Ovary (tissue), 9 donors: Measurements from ENCODE around the gene PFKL. TPM values are rescaled to one million over a fixed set of nuclear protein-coding genes. Genes with fewer than 3 reads are reported as not detected.

Source experiments
- DNase-seq, 5 donors: peaks; one replicate each; pipeline ENCODE4 v3.0.0-alpha.2; 2019 to 2020
- H3K27ac ChIP-seq, 2 donors: fragments of 200-600 bp; one replicate each; pipeline versions ENCODE4 v1.5.1 to v1.8.0; 2019 to 2022
- H3K27me3 ChIP-seq: fragments of 200-600 bp; one replicate; pipeline ENCODE4 v1.8.0; 2022
- H3K36me3 ChIP-seq: fragments of 200-600 bp; sonication (generic); one replicate; pipeline ENCODE4 v1.5.1; 2019
- H3K4me1 ChIP-seq: one replicate; pipeline ENCODE4 v1.8.1; 2013; ENCODE audit warnings: mild to moderate bottlenecking, moderate library complexity; ENCODE audit not compliant: insufficient read depth
- H3K4me3 ChIP-seq: fragments of 200-600 bp; sonication (generic); one replicate; pipeline ENCODE4 v1.5.1; 2017
- H3K9me3 ChIP-seq, 2 donors: fragments of 200-600 bp in 1 of 2; sonication (generic) in 1 of 2; one replicate each; pipeline versions ENCODE4 v1.5.1 to v1.8.1; 2013 to 2019; ENCODE audit warnings: mild to moderate bottlenecking in 1 of 2, moderate library complexity in 1 of 2
- CTCF ChIP-seq, 3 donors: fragments of 450-650 bp in 2 of 3; fragments of 200-600 bp in 1 of 3; IDR thresholded peaks; one replicate each; pipeline versions ENCODE4 v1.5.1 to v1.8.0; 2016 to 2022; ENCODE audit warnings: antibody characterized with exemption in 3 of 3, mild to moderate bottlenecking in 1 of 3
- EP300 ChIP-seq: sonication (generic); formaldehyde crosslinking; IDR thresholded peaks from one replicate; pipeline ENCODE4 v1.6.1; 2017; ENCODE audit warnings: antibody characterized with exemption
- POLR2A ChIP-seq: fragments of 450-650 bp; IDR thresholded peaks from one replicate; pipeline ENCODE4 v1.6.1; 2017; ENCODE audit warnings: antibody characterized with exemption, mild to moderate bottlenecking, moderate library complexity
- WGBS, 3 donors: extraction: QIAGEN DNeasy Blood & Tissue Kit in 1 of 3; methylation state at CpG; one replicate each; pipeline versions ENCODE4 v1.1.5 to v1.1.7; 2013 to 2017; 5-methylcytosine and 5-hydroxymethylcytosine counted together
- intact Hi-C, 4 donors: fragments of 100-400 bp; cut with DNase I; formaldehyde crosslinking; loops; one replicate each; pipeline versions ENCODE4 v1.11.0 to v1.15.1; 2022 to 2023
- polyA plus RNA-seq, 2 donors: library from polyadenylated mRNA; stranded (reverse); fragments of 200-250 nt in 1 of 2; fragments of 350-450 nt in 1 of 2; fragmentation: Illumina TruSeq in 1 of 2; extraction: RNeasy Lipid Tissue Mini Kit (QIAGEN cat#74804) in 1 of 2; gene quantifications; one replicate each; pipeline ENCODE4 v1.2.3, GENCODE V29; 2013 to 2014
- total RNA-seq, 7 donors: library from RNA; depleted of rRNA in 2 of 7; stranded (reverse); fragments of >200 nt in 2 of 7; fragmentation: NEBNext Ultra II Directional in 3 of 7; extraction: Animal tissue kit (Norgen Biotek cat#: 25700) in 3 of 7; gene quantifications; one replicate each; pipeline versions ENCODE4 v1.1.0 to v1.2.4, GENCODE V29; 2016 to 2023
- donor health status: DM: no; HTN: no; CAD: no; lungs with moderate emphysema.
- donor health status: DM: no; HTN: no; CAD: no.
- donor health status: Bipolar disorder and iron deficiency.
- donor health status: DM: yes; HTN: yes; CAD: no.
- donor health status: DM: no; HTN: no; CAD: no.
- donor health status: DM: yes; HTN: yes; CAD: no.

Gene PFKL
- total and polyA plus RNA-seq, 9 donors: 12.6 to 104 (median 81.8) TPM

DNA sequence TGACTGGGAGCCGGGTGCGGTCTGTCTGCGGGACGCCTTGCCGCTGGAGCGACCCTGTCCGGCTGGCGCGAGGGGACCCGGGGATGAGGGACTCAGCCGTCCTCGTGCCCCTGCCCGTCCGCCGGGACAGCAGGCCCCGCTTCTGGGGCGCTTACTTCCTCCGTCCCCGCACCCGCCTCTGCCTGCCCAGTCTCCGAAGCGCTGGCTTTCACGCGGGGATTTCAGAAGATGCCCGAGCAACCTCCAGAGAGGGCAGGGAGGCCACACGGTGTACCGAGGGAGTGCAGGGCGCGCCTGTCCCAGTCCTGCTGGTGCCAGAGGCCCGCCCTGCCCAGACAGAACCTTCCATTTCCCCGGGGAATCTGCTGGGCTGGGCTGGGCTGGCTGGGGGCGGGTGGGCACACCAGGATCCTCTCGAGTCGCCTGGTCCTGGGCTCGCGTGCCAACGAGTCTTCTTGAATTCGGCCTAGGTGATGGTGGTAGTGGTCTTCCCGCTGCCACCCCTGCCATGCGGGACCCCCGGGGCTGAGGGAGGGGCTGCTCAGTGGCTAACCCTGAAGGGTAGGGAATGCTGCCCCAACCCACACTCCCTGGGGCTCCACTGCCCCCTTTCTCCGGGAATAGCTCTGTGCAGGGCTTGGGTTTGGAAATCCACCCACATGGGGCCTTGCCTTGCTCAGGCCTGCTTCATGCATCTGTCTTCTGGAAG lies 51.1 kb downstream of the PFKL start:
- Histone ChIP-seq H3K27me3 (no peaks in the 10 kb centered on the region), H3K36me3 (no peaks in the 10 kb centered on the region), H3K27ac (no peak overlapping the region), H3K9me3 (no peaks in the 10 kb centered on the region), H3K4me3 (no peak overlapping the region), H3K4me1 (no peaks in the 10 kb centered on the region)
- TF ChIP-seq CTCF (IDR thresholded peaks at IDR 0.05) (no peak), POLR2A (no peak), EP300 (no peak)
- intact Hi-C loops: loop anchor here in 1 of 4 donors (10.0 kb wide), 1 partner anchor 114 kb away; no protein-coding TSS in a partner anchor
- no peak for DNase-seq
- 17 to 32% (median 23%) methylated on average over 19 to 42 of the region's 42 CpGs for WGBS, 3 donors

DNA sequence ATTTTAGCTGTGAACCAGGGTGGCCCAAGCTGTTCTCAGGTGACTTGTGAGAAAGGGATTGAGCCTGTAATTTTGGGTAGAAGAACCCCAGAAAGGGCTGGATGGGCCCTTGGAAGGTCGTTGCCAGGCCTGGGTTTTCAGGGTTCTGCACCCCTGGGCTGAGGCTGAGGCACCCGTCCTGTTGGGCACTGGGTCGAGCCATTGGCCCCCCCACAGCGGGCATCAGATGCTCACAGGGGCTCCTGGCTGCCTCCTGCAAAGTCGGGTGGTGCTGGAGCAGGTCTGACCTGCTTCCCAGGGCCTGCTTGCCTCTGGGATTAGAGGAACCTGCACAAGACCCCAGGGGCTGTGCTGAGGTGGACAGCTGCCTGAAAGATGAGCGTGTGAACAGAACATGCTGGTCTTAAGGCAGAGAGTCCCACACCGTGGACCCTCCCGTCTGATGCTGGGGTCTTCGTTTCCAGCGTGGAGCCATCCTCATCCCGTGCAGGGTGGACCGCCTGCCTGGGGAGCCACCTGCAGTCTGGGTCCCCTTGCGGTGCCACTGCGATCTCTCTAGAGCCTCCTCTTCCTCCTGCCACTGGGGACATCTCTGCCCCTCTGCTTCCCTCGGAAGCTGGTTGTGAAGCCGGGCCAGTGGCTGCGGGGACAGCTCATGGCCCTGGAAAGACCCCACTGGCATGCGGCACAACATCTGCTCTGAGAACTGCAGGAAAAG lies 51.8 kb downstream of the PFKL start:
- no peak for DNase-seq
- no peak overlapping the region for H3K27ac ChIP-seq

GRCh38 chr21:44352253-44352860 lies 52.5 kb downstream of the PFKL start:
- no peaks in the 10 kb centered on the region for H3K4me1 ChIP-seq
- no peak overlapping the region for H3K4me3 ChIP-seq
- intact Hi-C loops: loop anchor here in 1 of 4 donors (10.0 kb wide), 1 partner anchor 112 kb away; no protein-coding TSS in a partner anchor
- WGBS, 3 donors: 69 to 76% (median 73%) methylated on average over 17 of the region's 17 CpGs
- DNase-seq: no peak
- H3K27ac ChIP-seq: no peak overlapping the region
- no peaks in the 10 kb centered on the region for H3K36me3 ChIP-seq
- H3K27me3 ChIP-seq: no peaks in the 10 kb centered on the region
- TF ChIP-seq CTCF (IDR thresholded peaks at IDR 0.05): no peak
- no peak for TF ChIP-seq EP300
- no peak for TF ChIP-seq POLR2A
- no peaks in the 10 kb centered on the region for H3K9me3 ChIP-seq

More for the DNA sequence above, 51.8 kb downstream of the PFKL start:
- no peaks in the 10 kb centered on the region for H3K4me1 ChIP-seq
- H3K4me3 ChIP-seq: no peak overlapping the region
- intact Hi-C loops: loop anchor here in 1 of 4 donors (10.0 kb wide), 1 partner anchor 113 kb away; no protein-coding TSS in a partner anchor
- TF ChIP-seq EP300 (no peak), POLR2A (no peak), CTCF (IDR thresholded peaks at IDR 0.05) (no peak)
- no peaks in the 10 kb centered on the region for H3K36me3 ChIP-seq
- 82 to 83% (median 83%) methylated on average over 18 of the region's 18 CpGs for WGBS, 3 donors
- no peaks in the 10 kb centered on the region for H3K27me3 ChIP-seq
- no peaks in the 10 kb centered on the region for H3K9me3 ChIP-seq

- Histone ChIP-seq H3K9me3 (no peaks in the 10 kb centered on the region), H3K4me3 (no peak within 1 kb of the TSS), H3K27ac (no peak within 1 kb of the TSS), H3K4me1 (no peaks in the 10 kb centered on the region), H3K36me3 (no peaks in the 10 kb centered on the region), H3K27me3 (no peaks in the 10 kb centered on the region)
- intact Hi-C loops: loop anchor here in 1 of 4 donors (10.0 kb wide), 1 partner anchor 111 kb away; no protein-coding TSS in a partner anchor
- no peak for DNase-seq
- TF ChIP-seq POLR2A: no peak
- no peak for TF ChIP-seq CTCF (IDR thresholded peaks at IDR 0.05)
- TF ChIP-seq EP300: no peak
- 40 to 41% (median 40%) methylated on average over 20 to 21 of the region's 21 CpGs for WGBS, 3 donors
These were observed 53.5 kb downstream of the PFKL start, which contains the start of gene TRPM2 for GRCh38 chr21:44353191-44353970. TRPM2 (plus strand) TSS chr21:44353621; CDS start chr21:44353701, 80 bp downstream.
